NCI-H774 (cell line): ENCODE results near the gene EHMT2.

Experiments used
- DNase-seq: peaks from one replicate; lab custom pipeline; 2025; lab: John Stamatoyannopoulos, UW

The EHMT2 gene

DNA sequence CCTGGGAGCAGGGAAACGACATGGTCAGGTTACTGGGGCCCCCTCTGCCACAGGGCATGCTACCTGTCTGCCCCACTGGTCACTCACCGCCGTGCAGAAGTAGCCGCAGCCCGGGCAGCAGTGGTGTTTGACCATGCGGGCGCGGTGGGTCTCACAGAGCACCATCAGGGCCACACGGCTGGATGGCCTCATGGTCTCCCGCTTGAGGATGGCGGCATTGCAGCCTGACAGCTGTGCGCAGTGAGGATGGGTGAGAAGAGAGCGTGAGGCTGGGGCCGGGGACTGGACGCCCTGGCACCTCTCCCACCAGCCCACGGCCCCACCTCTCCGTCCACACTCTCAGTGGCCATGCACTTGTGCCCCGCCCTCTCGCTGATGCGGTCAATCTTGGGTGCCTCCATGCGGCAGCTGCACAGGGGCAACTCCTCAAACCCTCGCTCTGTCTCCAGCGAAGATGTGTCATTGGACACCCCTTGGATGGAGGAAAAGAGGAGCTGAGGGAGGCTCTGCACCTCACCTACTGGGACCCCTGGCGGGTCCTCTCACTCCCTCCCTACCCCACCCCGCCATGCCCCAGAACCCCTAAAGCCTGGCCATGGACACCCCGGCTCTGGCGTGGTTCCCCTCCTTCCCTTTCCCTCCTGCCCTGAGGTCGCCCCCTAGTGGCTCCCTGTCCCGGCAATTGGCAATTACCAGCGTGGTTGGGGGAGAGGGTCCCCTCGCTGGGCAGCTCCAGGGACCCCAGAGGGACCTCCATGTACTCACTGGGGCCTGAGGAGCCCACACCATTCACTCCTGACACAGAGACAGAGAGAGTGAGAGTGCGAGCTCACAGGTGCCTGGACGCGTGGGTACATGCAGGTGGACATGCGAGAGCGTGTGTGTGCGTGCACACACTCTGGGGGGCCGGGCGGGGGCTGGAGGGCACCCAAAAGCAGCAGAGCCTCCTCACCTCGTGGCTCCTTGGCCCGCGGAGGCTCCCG is 8.9 kb downstream of the EHMT2 start:
- no peak for DNase-seq

DNA sequence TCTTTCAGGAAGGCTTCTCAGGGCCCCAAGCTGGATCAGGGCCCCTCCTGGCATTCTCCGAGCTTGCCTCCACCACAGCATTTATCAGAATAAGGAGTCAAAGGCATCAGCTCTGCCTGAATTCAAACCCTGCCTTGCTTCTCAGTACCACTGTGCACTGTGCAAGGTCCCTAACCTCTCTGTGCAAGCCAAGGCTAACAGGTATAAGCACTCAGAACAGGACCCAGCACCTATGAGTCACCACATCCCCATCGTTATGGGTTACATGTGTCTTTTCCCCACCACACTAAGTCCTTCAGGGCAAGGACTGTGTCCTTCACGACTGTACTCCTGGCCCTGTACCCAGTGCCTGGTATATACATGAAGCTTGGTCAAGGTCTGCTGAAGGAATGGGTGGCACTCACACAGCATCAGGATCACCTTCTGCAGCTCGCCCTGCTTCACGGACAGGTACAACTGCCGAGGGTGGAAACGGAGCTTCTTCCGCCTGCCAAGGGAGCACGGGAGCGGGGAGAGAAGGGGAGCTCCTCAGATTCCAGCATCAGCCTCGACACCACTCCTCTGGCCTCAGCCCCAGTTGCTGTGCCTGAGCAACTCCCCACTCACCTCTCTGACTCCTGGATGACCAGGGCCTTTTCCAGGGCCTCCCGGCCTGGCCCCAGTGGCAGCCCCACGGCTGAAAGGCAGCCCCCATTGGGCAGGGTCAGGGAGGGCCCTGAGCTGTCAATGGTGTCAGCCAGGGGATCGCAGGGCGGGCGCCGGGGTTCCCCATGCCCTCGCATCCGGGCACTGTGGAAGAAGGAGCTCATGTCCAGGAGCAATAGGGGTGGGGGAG is 10.1 kb downstream of the EHMT2 start:
- DNase-seq, result no peak

DNA sequence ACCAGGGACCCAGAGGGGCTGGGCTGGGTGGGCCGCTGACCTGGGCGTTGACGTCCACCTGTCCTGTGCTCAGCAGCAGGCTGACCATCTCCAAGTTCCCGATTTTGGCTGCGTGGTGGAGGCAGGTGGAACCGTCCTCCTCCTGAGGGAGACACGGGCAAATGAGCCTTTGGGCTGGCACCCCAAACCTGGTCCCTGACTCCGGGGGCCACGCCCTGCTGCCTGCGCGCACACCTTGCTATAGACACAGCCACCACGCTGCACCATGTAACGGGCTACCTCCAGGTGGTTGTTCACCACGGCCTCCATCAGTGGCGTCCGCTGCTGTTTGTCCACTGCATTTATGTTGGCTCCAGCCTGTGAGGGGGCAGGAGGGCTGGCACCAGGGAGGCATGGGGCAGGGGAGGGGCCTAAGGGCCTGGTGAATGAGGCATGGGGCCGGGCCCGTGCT is 10.9 kb downstream of the EHMT2 start:
- DNase-seq, result no peak

DNA sequence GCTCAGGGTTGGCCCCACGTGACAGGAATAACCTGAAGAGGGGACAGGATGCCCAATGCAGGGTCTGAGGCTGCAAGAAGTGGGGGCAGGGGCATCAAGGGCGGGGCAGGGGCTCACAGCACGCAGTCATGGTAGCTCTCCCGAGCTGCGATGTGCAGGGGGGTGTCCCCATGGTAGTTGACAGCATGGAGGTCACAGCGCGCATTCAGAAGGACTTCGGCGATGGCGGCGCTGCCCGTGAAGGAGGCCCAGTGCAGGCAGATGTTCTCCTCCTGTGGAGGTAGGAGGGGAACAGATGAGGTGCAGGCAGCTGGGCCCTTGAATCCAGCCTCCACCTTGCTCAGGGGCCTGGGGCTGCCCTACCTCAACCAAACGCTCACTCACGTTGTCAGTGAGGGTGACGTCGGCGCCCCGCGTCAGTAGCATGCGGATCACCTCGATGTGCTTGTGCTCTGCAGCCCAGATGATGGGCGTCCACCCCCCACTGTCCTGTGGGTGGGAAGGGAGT is 12.9 kb downstream of the EHMT2 start:
- no peak for DNase-seq

DNA sequence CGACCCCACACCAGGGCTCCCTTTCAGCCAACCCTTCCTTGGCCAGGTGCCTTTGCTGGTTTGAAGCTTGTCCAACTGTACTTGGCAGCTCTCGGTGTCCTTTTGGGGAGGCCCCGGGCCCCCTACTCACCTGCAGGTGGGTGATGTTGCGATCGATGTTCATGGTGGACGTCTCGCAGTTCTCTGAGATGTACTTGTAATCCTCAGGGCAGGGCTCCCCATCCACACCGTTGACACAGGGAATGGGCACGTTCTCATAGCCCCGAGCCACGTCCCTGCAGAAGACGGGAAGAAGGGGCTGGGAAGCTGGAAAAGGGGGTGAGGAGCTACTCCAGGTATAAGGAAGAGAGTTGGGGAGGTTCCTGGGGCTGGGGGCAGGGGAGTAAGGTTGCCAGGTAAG is 13.8 kb downstream of the EHMT2 start:
- DNase-seq, result no peak

DNA sequence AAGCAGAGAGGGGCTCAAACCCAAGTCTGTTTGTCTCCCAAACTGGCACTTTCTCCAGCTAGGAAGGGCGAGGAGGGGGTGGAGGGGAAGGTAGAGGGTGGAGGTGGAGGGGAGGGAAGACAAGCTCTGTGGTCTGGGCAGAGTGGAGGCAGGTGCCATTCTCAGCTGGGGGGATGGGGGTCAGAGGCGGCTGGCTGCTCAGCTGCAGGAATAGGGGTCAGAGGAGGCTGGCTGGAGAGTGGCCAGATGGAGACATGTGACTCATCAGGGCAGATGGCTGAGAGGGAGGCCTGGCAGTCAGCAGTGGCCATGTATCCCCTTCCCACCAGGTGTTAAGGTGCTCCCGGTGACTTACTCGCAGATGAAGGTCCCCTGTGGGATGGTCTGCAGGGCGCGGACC is 15.2 kb downstream of the EHMT2 start:
- DNase-seq, result no peak

DNA sequence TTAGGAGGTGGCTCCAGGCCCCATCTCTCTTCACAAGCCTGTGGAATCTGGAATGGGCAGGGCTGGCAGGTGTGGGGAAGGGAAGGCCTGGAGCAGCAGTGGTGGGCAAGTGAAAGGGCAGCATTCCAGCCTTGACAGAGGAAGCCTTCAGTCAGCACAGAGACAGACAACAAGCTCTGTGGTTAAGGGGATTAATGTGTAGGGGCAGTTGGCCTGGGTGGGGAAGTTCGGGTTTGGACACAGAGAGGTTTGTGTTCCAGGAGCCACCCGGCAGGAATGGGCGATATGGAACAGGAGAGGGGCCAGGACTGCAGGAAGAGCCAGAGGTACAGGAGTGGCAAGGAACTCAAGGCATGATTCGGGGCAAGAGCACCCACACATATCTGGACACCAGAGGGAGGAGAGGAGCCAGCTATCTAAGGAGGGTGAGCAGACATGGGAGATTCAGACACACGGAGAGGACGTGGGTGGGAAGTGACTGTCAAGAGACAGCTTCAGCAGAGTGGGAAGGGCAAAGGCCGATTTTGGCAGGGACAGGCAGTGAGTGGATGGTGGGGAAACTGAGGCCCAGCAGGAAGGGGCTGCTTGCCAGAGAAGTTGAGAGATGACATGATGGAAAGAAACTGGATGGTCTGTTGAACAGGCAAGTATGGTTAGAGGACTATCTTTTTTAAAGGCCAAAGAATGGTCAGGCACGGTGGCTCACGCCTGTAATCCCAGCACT is 16.2 kb downstream of the EHMT2 start:
- no peak for DNase-seq

DNA sequence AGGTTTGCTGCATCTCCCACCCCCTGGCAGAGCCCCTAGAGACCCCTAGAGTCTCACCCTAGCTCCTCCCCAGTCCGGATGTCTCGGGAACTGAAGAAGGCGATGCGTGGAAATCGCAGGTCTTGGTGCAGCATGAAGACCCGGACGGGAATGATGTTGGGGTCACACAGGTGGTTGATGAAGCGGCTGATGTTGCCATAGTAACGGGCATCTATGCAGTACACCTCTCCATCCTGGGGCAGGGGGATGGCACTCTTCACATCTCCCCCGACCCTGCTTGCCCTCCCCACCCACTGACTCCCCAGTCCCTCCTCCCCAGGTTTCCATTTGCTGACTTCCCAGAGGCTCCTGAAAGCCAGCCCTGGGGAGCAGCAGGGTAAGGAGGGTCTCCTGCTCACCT is 16.9 kb downstream of the EHMT2 start:
- DNase-seq, result no peak

DNA sequence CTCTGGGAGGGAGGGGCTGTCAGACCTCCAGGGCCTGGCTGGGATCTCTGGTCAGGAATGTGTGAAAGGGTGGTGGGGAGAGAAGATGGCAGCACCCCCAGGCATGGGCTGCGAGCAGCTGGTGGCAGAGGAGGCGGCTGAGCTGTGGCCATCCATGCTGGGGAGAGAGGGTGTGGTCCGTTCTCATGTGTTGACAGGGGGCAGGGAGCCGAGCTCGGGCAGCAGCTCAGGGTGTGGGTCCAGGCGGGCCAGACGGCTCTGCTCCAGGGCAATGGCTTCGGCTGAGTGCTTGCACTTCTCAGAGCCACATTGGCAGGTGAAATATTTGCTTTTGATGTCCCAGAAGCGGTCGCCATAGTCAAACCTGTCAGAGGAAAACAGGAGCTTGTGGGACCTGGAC is 17.6 kb downstream of the EHMT2 start:
- DNase-seq, result no peak

DNA sequence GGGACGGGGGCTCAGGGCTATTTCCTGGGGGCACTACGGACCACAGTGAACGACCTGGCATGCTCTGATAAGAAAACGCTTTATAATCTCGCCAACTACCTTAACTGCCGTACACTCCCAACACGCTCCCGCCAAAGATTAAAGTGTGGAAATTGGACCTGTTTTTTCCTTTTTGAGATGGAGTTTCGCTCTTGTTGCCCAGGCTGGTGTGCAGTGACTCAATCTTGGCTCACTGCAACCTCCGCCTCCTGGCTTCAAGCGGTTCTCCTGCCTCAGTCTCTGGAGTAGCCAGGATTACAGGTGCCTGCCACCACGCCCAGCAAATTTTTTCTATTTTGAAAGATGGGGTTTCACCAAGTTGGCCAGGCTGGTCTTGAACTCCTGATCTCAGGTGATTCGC is 18.4 kb downstream of the EHMT2 start:
- no peak for DNase-seq

DNA sequence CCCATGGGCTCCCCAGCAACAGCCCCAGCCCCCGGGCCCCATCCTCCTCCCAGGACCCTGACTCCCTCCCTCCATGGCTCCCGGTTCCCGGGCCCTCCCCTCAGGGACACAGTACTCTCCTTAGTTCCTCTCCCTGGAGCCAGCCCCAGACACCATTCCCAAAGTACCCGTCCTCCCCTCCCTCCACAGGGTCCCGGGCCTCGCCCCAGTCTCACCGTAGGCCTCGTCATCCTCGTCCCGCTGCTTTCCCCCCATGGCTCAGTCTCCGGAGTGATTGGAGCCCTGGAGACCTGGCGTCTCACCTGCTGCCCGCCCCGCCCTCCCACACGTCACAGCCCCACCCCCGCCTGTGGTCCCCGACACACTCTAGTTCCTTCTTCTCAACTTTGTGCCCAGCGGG is 18.8 kb downstream of the EHMT2 start, which contains the start of gene SLC44A4:
SLC44A4 (minus strand) TSS at position 272 of the 400 bp plus-strand sequence; CDS start at position 255, 17 bp downstream.
- DNase-seq, result no peak

DNA sequence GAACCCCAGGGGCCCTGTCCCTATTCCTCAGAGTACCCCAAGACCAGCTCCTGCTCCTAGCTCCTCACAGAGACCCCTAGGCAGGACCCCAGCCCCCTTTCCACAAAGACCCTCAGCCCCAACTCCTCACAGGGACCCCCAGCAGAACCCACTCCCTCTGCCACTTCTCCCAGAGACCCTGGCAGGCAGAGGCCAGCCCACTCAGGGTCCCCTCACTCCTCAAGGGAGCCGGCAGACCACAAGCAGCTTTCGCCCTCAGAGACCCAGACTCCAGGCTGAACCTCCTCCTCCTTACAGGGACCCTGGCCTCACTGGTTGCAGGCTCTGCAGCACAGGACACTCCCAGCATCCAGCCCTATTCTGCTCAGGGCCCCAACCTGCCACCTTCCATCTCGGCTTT is 19.3 kb downstream of the EHMT2 start:
- no peak for DNase-seq

DNA sequence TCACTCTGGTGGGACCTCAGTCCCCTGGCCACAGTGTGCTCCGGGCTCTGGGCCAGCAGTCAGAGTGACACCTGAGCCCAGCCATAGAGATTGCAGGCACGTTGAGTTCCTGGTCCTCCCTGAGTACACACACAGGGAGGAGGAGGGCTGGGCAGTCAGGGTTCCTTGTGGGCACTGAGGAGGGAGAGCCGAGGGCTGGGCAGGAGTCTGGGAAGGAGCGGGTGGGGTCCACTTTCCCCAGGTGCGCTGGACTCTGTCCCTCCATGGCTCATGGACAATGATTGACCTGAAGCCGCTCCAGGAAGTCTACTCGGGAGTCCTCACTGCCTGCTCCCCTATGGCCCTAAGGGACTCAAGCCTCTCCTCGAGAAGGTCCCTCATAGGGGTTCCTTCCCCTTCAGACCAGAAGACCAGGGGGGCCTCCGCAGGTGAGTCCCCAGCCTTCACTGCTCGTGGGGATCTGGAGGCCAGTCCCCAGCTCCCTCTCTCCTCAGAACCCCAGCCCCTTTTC is 19.8 kb downstream of the EHMT2 start:
- no peak for DNase-seq

DNA sequence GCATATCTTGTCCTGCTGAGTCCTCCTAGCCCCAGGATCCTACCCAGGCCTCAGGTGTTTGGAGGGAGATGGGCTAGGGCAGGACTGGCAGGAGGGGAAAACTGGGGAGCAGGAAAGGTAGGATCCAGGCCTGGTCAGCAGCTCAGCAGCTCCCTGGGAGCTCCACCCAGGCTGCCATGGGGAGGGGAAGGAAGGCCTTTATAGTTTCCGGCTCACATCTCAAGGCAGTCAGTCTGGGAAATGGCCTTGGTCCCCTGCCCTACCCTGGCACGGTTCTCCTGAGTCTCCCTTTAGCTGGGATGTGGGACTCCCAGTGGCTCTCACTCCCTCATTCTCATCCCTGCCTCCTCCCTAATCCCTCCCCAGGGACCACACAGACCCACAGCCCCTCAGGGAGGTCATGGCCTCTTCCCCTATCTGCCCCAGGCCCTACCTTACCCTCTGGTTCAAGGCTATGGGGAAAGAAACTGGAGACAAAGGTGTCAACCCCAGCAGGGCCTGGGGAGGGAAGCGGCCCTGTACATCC is 20.3 kb downstream of the EHMT2 start:
- DNase-seq, result no peak

DNA sequence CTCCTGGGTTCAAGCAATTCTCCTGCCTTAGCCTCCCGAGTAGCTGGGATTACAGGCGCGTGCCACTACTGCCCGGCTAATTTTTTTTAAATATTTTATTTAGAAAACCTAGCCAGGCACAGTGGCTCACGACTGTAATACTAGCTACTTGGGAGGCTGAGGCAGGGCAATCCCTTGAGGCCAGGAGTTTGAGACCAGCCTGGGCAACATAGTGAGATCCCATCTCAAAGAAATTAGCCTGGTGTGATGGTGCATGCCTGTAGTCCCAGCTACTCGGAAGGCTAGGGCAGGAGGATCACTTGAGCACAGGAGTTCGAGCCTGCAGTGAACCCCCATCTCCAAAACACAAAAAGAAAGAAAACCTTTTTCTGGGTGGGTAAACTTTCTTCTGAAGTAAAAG is 21.1 kb downstream of the EHMT2 start:
- DNase-seq, result no peak

DNA sequence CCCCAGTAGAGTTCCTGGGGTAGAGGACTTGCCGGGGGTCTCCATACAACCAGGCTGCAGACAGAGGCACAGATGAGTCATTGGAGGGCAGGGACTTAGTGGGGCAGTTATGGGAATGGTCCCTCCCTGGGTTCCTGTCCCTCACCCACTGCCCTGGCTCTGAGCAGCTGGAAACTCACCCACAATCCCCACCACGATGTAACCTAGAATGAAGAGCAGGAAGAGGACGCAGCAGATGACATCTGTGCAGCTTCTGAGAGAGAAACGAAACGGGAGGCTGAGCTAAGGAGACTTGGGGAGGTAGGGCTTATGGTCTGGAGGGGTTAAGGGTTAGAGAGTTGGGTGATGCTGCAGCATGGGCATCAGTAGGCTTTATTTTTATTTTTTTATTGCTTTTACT is 21.6 kb downstream of the EHMT2 start:
- no peak for DNase-seq

DNA sequence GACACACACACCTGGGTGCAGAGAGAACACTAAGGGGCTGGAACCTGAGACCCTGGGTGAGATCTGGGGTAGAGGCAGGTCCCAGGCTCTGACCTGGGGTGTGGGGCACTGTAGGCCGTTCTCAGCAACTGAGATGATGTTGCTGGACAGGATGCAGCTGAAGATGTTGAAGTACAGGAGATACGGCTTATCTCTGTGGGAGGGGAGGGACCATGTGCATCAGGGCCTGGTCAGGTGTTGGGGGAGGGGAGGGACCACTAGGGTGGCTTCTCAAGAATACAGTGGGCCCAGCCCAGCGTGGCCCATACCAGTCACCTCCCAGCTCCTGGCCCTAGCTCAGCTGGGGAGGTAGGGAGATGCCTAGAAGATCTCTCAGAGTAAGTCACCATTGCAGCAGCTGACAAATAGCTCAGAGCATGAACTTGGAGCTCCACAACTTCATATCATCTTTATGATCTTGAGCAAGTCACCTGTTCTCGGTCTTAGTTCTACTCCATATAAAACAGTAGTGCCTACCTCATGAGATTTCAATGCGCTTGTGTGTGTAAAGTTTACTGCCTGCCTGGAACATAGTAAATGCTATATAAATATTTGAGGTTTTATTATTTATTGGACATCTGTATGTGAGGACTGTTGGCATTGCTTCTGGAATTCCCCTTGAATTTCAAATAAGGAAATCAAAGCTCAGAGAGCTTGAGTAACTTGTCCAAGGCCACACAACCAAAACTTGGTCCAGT is 22.5 kb downstream of the EHMT2 start:
- DNase-seq, result no peak

DNA sequence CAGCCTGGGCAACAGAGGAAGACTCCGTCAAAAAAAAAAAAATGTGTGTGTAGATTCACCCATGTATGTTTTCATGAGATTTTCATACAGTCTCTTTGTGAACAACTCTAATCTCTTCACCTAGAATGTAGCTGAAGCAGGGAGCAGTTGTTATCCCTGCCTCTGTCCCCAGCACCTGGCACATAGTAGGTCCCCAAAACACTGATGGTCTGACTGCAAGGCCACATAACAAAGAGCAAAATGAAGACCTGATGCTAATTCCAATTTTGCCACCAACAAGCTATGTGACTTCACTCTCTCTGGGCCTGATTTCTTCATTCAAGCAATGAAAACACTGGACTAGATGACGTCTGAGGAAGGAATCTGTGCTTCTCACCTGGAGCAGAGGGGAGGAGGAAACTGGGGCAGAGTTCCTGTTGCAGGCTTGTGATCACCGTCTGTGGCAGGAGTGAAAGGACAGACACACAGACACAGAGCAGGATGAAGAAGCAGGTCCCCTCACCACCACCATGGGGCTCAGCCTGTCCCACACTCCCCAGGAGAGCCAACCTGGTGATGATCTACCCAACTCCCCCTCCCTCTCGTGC is 23.3 kb downstream of the EHMT2 start:
- DNase-seq, result no peak

DNA sequence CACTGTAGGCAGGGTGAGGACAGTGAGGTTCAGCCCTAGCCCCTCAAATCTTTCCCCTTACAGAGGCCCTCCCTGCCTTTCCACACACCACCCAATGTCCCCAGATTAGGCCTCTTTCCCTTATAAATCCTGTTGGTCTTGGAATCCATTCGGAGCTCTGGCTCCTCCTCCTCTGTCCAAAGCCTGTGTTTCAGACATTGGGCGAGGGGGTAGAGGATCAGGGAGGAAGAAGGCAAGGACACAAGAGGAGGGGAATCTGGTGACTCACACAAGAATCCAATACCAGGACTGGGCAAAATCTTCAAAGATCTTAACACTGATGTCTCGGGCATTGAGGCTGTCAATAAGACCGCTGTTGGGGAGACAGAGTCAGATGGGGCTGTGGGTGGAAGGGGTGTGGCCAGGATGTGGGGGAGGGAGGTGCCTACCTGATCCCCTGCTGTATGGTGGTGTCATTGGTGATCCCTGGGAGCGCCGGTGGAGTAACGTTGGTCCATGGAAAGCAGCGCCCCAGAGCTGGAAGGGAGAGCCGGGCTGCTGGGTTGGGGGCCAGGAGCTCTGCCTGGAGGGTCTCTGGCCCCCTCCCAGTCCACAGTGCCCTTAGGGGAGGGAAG is 26.3 kb downstream of the EHMT2 start:
- no peak for DNase-seq

DNA sequence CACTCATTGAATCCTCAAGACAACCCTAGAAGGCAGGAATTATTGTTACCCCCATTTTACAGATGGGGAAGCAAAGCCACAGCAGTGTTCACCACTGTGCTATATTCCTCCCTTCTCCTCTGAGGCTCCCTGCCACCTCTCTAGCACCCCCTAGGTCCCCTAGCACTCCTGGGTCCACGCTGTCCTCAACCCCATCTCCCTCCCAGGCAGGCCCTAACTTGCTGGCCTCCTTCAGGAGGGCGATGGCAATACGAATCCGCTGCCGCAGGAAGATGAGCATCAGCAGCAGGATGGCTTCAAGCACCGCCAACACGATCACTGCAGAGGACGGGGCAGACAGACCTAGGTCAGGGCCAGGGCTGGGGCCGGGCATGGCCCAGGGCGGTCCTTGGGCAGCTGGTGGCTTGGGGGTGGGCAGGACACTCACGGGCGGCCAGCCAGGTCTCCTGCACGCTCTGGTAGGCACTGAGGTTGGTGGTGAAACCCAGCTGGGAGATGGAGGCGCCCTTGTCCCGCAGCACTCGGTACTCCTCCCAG is 27.0 kb downstream of the EHMT2 start:
- DNase-seq, result no peak
